Measurements from ENCODE around the gene RYR3.

The RYR3 gene

DNA sequence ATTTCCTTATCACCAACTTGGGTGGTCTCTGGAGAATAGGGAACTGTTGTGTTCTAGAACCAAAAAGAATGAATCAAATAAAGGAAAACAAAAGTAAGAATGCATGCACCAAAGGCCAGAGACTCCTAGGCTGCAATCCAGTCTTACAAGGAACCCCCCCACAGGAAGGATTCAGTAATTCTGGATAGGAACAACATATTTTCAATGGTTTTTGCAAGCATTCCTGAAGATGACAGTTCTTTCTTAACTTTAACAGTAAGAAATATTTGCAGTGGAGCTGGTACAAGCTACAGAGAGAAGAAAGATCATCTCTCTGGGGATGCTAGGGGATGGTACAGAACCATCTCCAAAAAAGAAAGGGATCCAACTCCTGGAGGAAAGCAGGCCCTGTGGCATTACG lies 541.3 kb downstream of the RYR3 start:
- TF ChIP-seq ZFX (IDR thresholded peaks at IDR 0.05; ENCODE audit: borderline replicate concordance) (no peak), CTCF (IDR thresholded peaks at IDR 0.05) (no peak)
- no peak overlapping the region for H3K27ac ChIP-seq

DNA sequence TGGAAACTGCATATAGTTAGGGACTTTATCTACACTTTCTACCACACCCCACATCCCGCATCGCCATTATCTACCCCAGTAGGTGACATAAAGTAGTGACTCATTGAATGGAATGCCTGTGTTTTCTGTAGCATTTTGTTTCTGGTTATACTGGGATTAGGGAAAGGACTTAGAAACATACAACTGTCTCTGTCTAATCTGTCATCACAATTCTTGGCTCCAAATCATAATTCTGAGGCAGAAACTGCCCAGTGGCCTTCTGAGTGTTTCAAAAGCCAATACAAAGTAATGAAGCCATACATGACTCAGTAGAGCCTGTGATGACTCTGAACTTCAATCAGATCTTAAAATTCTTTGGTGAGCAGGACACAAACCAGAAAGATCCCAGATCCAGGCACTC lies 541.8 kb downstream of the RYR3 start:
- TF ChIP-seq ZFX (IDR thresholded peaks at IDR 0.05; ENCODE audit: borderline replicate concordance) (no peak), CTCF (IDR thresholded peaks at IDR 0.05) (no peak)
- no peak overlapping the region for H3K27ac ChIP-seq

DNA sequence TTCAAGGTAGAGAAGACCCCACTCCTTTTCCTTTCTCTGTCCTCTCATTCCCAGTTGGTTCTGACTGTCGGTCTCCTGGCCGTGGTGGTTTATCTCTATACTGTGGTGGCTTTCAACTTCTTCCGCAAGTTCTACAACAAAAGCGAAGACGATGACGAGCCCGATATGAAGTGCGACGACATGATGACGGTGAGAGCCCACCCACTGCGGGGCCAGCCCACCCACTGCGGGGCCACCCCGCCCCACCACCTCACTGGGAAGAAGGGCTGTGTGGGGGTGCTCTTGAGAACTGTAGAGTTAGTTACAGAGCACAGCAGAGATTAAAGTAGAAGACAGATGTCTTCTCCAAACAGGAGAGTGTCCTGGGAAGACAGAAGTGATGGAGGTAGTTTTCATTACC lies 547.0 kb downstream of the RYR3 start:
- no peak for TF ChIP-seq CTCF (IDR thresholded peaks at IDR 0.05)
- TF ChIP-seq ZFX (IDR thresholded peaks at IDR 0.05; ENCODE audit: borderline replicate concordance) = no peak
- no peak overlapping the region for H3K27ac ChIP-seq

DNA sequence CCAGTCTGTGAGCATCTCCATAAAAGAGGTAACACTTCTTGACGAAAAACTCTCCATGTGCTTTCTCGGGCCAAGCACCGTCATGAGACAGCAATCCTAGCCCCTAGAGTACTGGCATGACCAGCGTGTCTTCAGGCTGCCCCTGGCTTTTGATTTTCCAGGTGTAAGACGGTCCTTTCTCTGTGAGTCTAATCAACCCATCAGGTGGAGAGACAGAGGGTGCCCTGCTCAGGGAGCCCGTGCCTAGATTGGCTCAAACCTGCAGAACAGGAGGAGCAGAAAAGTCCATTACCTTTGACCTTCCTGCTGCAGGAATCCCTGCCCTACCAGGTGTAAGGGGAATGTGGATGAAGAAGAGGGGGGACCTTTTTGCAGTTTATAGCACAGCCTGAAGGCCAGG lies 548.1 kb downstream of the RYR3 start:
- no peak overlapping the region for H3K27ac ChIP-seq
- no peak for TF ChIP-seq CTCF (IDR thresholded peaks at IDR 0.05)
- TF ChIP-seq ZFX (IDR thresholded peaks at IDR 0.05; ENCODE audit: borderline replicate concordance) = no peak

GRCh38 chr15:33859992-33860545 lies 549.3 kb downstream of the RYR3 start:
- TF ChIP-seq ZFX (IDR thresholded peaks at IDR 0.05; ENCODE audit: borderline replicate concordance) (no peak), CTCF (IDR thresholded peaks at IDR 0.05) (no peak)
- no peak overlapping the region for H3K27ac ChIP-seq

DNA sequence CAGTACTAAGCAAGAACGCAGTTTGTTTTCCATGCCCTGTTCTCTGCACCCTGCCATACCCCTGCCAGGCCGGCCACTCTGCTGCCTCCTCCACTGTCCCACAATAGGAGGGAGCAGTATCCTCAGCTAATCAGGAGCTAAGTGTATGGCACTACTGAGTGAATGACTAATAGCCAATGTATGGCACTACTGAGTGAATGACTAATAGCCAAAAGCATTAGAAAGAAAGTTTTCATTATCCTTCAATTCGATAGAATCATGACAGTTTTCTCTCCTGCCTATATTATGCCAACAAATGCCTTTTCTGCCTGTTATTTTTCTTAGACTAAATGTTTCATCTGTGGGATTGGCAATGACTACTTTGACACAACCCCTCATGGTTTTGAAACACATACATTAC lies 550.0 kb downstream of the RYR3 start:
- H3K27ac ChIP-seq = no peak overlapping the region
- TF ChIP-seq ZFX (IDR thresholded peaks at IDR 0.05; ENCODE audit: borderline replicate concordance) (no peak), CTCF (IDR thresholded peaks at IDR 0.05) (no peak)

GRCh38 chr15:33864360-33865075 lies 553.8 kb downstream of the RYR3 start:
- TF ChIP-seq CTCF (IDR thresholded peaks at IDR 0.05) = no peak
- no peak for TF ChIP-seq ZFX (IDR thresholded peaks at IDR 0.05; ENCODE audit: borderline replicate concordance)
- H3K27ac ChIP-seq = no peak overlapping the region
